H9 (cell line): Measurements from ENCODE around the gene MTCL1. TPM values are rescaled to one million over a fixed set of nuclear protein-coding genes. Genes with fewer than 3 reads are reported as not detected.

ENCODE experiments used
- DNase-seq: peaks from one replicate; pipeline ENCODE4 v3.0.0-alpha.2; 2017
- H2AFZ ChIP-seq: one replicate; pipeline ENCODE4 v1.6.1; 2013; ENCODE audit warnings: mild to moderate bottlenecking, low read length, control low read depth, moderate library complexity
- H2AK5ac ChIP-seq: 2 replicates; pipeline ENCODE4 v1.6.1; 2013; ENCODE audit warnings: low read length, control low read depth, mixed read lengths; ENCODE audit not compliant: insufficient read length
- H2BK120ac ChIP-seq: one replicate; pipeline ENCODE4 v1.6.1; 2013; ENCODE audit warnings: low read depth, mild to moderate bottlenecking, low read length, control low read depth, inconsistent platforms; ENCODE audit not compliant: poor library complexity, severe bottlenecking
- H2BK12ac ChIP-seq: 2 replicates; pipeline ENCODE4 v1.6.1; 2013; ENCODE audit warnings: low read length, control low read depth, mixed read lengths, low read depth; ENCODE audit not compliant: insufficient read length
- H2BK15ac ChIP-seq: 2 replicates; pipeline ENCODE4 v1.6.1; 2013; ENCODE audit warnings: low read depth, low read length, control low read depth
- H2BK20ac ChIP-seq: one replicate; pipeline ENCODE4 v1.6.1; 2013; ENCODE audit warnings: low read depth, mild to moderate bottlenecking, low read length, control low read depth, inconsistent platforms; ENCODE audit not compliant: poor library complexity, severe bottlenecking
- H2BK5ac ChIP-seq: 2 replicates; pipeline ENCODE4 v1.6.1; 2013; ENCODE audit warnings: low read length, control low read depth, mixed read lengths; ENCODE audit not compliant: insufficient read length
- H3K14ac ChIP-seq: 2 replicates; pipeline ENCODE4 v1.6.1; 2013; ENCODE audit warnings: low read length, control low read depth; ENCODE audit not compliant: insufficient read depth
- H3K18ac ChIP-seq: 2 replicates; pipeline ENCODE4 v1.6.1; 2013; ENCODE audit warnings: low read depth, mild to moderate bottlenecking, mixed read lengths, low read length, control low read depth; ENCODE audit not compliant: insufficient read length
- H3K23ac ChIP-seq: 2 replicates; pipeline ENCODE4 v1.6.1; 2013; ENCODE audit warnings: low read length, control low read depth, mixed read lengths, low read depth; ENCODE audit not compliant: insufficient read length
- H3K23me2 ChIP-seq: 2 replicates; pipeline ENCODE4 v1.6.1; 2013; ENCODE audit warnings: low read depth, mild to moderate bottlenecking, mixed read lengths, low read length, control low read depth; ENCODE audit not compliant: insufficient read length, poor library complexity, severe bottlenecking
- H3K27ac ChIP-seq: 2 replicates; pipeline ENCODE4 v1.5.1; 2013; ENCODE audit warnings: low read length, control low read depth, mixed read lengths, low read depth; ENCODE audit not compliant: insufficient read length
- H3K27me3 ChIP-seq: 2 replicates; pipeline ENCODE4 v1.6.1; 2013; ENCODE audit warnings: low read length, control low read depth, inconsistent platforms; ENCODE audit not compliant: insufficient read depth
- H3K4ac ChIP-seq: 2 replicates; pipeline ENCODE4 v1.6.1; 2013; ENCODE audit warnings: low read depth, mild to moderate bottlenecking, control low read depth, inconsistent platforms, low read length, moderate library complexity
- H3K4me1 ChIP-seq: 2 replicates; pipeline ENCODE4 v1.6.1; 2013; ENCODE audit warnings: low read length, control low read depth, inconsistent platforms; ENCODE audit not compliant: insufficient read depth
- H3K4me2 ChIP-seq: 2 replicates; pipeline ENCODE4 v1.6.1; 2013; ENCODE audit warnings: low read length, control low read depth, mixed read lengths; ENCODE audit not compliant: insufficient read length, insufficient read depth
- H3K56ac ChIP-seq: 2 replicates; pipeline ENCODE4 v1.6.1; 2013; ENCODE audit warnings: low read depth, mild to moderate bottlenecking, mixed read lengths, low read length, control low read depth; ENCODE audit not compliant: insufficient read length
- H3K79me1 ChIP-seq: 2 replicates; pipeline ENCODE4 v1.6.1; 2013; ENCODE audit warnings: low read depth, mild to moderate bottlenecking, moderate library complexity, low read length, control low read depth, inconsistent platforms; ENCODE audit not compliant: insufficient read depth, poor library complexity, severe bottlenecking
- H3K79me2 ChIP-seq: 2 replicates; pipeline ENCODE4 v1.6.1; 2013; ENCODE audit warnings: low read length, control low read depth, inconsistent platforms; ENCODE audit not compliant: insufficient read depth
- H3K9ac ChIP-seq: 2 replicates; pipeline ENCODE4 v1.6.1; 2013; ENCODE audit warnings: low read length, control low read depth, mixed read lengths; ENCODE audit not compliant: insufficient read length; ENCODE audit errors: extremely low read depth
- H3K9me3 ChIP-seq: one replicate; pipeline ENCODE4 v1.6.1; 2013; ENCODE audit warnings: low read depth, low read length, inconsistent platforms; ENCODE audit not compliant: control insufficient read depth
- H3T11ph ChIP-seq: one replicate; pipeline ENCODE4 v1.6.1; 2013; ENCODE audit warnings: mild to moderate bottlenecking, low read length, control low read depth, inconsistent platforms
- H4K20me1 ChIP-seq: one replicate; pipeline ENCODE4 v1.6.1; 2013; ENCODE audit not compliant: control insufficient read depth, insufficient read length, insufficient read depth
- H4K5ac ChIP-seq: 2 replicates; pipeline ENCODE4 v1.6.1; 2013; ENCODE audit warnings: low read depth, mild to moderate bottlenecking, mixed read lengths, low read length, control low read depth; ENCODE audit not compliant: insufficient read length
- H4K8ac ChIP-seq: replicated peaks from 2 replicates; pipeline ENCODE4 v1.6.1; 2013; ENCODE audit warnings: low read length, control low read depth, mixed read lengths, low read depth; ENCODE audit not compliant: insufficient read length
- H4K91ac ChIP-seq: 2 replicates; pipeline ENCODE4 v1.6.1; 2013; ENCODE audit warnings: low read depth, mild to moderate bottlenecking, moderate library complexity, mixed read lengths, low read length, control low read depth; ENCODE audit not compliant: insufficient read length
- H3K27ac Mint-ChIP-seq, 3 experiments: 2 replicates in 2 of 3; 3 replicates in 1 of 3; pipeline ENCODE4 v1.8.0; 2020 to 2021; ENCODE audit warnings: mixed read lengths in 3 of 3, mild to moderate bottlenecking in 1 of 3, moderate library complexity in 1 of 3
- H3K27me3 Mint-ChIP-seq: 2 replicates; pipeline ENCODE4 v1.8.0; 2021; ENCODE audit warnings: low read depth, mild to moderate bottlenecking, moderate library complexity, mixed read lengths
- H3K36me3 Mint-ChIP-seq, 3 experiments: 2 replicates in 2 of 3; 3 replicates in 1 of 3; pipeline ENCODE4 v1.8.0; 2020 to 2021; ENCODE audit warnings: low read depth in 3 of 3, mixed read lengths in 3 of 3; ENCODE audit not compliant: insufficient read depth in 1 of 3
- H3K4me1 Mint-ChIP-seq, 2 experiments: 2 replicates each; pipeline ENCODE4 v1.8.0; 2020; ENCODE audit warnings: mixed read lengths in 2 of 2
- H3K4me3 Mint-ChIP-seq, 2 experiments: 2 replicates in 1 of 2; 3 replicates in 1 of 2; pipeline ENCODE4 v1.8.0; 2020 to 2021; ENCODE audit warnings: mild to moderate bottlenecking in 2 of 2, mixed read lengths in 2 of 2, moderate library complexity in 1 of 2
- H3K9me3 Mint-ChIP-seq, 2 experiments: 2 replicates in 1 of 2; 3 replicates in 1 of 2; pipeline ENCODE4 v1.8.0; 2020; ENCODE audit warnings: mild to moderate bottlenecking in 2 of 2, mixed read lengths in 2 of 2, moderate library complexity in 1 of 2
- CTCF ChIP-seq: fragments of 200-600 bp; sonication (generic); conservative IDR thresholded peaks from 3 replicates; pipeline ENCODE4 v1.8.0; 2021; ENCODE audit warnings: antibody characterized with exemption, mild to moderate bottlenecking
- WGBS: extraction: QIAGEN DNeasy Blood & Tissue Kit; methylation state at CpG from one replicate; pipeline ENCODE4 v1.1.7; 2013; ENCODE audit warnings: missing lambda C conversion rate, low lambda C conversion rate, mixed read lengths; ENCODE audit not compliant: insufficient read length; ENCODE audit errors: extremely low coverage; 5-methylcytosine and 5-hydroxymethylcytosine counted together
- total RNA-seq: library from RNA; stranded (reverse); gene quantifications from 2 replicates; pipeline ENCODE4 v1.2.1, GENCODE V29; 2021

MTCL1 gene
- total RNA-seq, 1 experiment from 2014 or later = 50.7 TPM

GRCh38 chr18:8809514-8809913 lies 104.2 kb downstream of the MTCL1 start:
- no peaks in the 10 kb centered on the region for H3K4me1 Mint-ChIP-seq
- Histone ChIP-seq H2BK20ac (no peak overlapping the region), H3K56ac (no peak overlapping the region), H3K9me3 (no peaks in the 10 kb centered on the region), H2BK15ac (no peak overlapping the region), H3K9ac (no peak overlapping the region), H3K79me1 (no peaks in the 10 kb centered on the region), H3K27me3 (no peaks in the 10 kb centered on the region), H4K91ac (no peak overlapping the region), H2BK12ac (no peak overlapping the region), H3K79me2 (no peaks in the 10 kb centered on the region), H3K18ac (no peak overlapping the region), H2AFZ (no peak overlapping the region), H4K8ac (no peak overlapping the region), H2AK5ac (no peak overlapping the region), H3K14ac (no peak overlapping the region), H3K4me2 (no peak overlapping the region), H3K4ac (no peak overlapping the region), H3K23ac (no peak overlapping the region), H2BK5ac (no peak overlapping the region), H2BK120ac (no peak overlapping the region), H3K23me2 (no peaks in the 10 kb centered on the region), H4K5ac (no peak overlapping the region), H3K27ac (no peak overlapping the region), H3T11ph (no peak overlapping the region), H4K20me1 (no peaks in the 10 kb centered on the region), H3K4me1 (no peaks in the 10 kb centered on the region)
- no peaks in the 10 kb centered on the region for H3K27me3 Mint-ChIP-seq
- WGBS = no CpG with 5 or more reads among the region's 13 CpGs
- H3K9me3 Mint-ChIP-seq = no peaks in the 10 kb centered on the region
- H3K36me3 Mint-ChIP-seq = peaks cover 35 to 69% (median 67%) of the 10 kb centered on the region in 3 experiments; a peak in 6 of 7 replicates
- H3K4me3 Mint-ChIP-seq = no peak overlapping the region
- H3K27ac Mint-ChIP-seq = peak overlapping the region; percentile 12 to 68 (median 16); a peak in 4 of 7 replicates
- no peak for DNase-seq
- no peak for TF ChIP-seq CTCF
